ENCODE measurements around the gene CLINT1.

- TF ChIP-seq, protein P1, sequence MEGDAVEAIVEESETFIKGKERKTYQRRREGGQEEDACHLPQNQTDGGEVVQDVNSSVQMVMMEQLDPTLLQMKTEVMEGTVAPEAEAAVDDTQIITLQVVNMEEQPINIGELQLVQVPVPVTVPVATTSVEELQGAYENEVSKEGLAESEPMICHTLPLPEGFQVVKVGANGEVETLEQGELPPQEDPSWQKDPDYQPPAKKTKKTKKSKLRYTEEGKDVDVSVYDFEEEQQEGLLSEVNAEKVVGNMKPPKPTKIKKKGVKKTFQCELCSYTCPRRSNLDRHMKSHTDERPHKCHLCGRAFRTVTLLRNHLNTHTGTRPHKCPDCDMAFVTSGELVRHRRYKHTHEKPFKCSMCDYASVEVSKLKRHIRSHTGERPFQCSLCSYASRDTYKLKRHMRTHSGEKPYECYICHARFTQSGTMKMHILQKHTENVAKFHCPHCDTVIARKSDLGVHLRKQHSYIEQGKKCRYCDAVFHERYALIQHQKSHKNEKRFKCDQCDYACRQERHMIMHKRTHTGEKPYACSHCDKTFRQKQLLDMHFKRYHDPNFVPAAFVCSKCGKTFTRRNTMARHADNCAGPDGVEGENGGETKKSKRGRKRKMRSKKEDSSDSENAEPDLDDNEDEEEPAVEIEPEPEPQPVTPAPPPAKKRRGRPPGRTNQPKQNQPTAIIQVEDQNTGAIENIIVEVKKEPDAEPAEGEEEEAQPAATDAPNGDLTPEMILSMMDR (IDR thresholded peaks at IDR 0.05) = no peak
- TF ChIP-seq POLR2A (IDR thresholded peaks at IDR 0.05) = no peak
These were observed 73.1 kb downstream of the CLINT1 start for GRCh38 chr5:157785801-157786200.
